PFSK-1 (cell line): ENCODE results near the gene MUC20.

Source experiments
- FOXP2 ChIP-seq: optimal IDR thresholded peaks from 2 replicates; pipeline ENCODE3; 2011; ENCODE audit warnings: borderline replicate concordance, control low read depth, inconsistent platforms; ENCODE audit not compliant: insufficient read depth; ENCODE audit errors: extremely low read length, extremely low read depth
- POLR2AphosphoS5 ChIP-seq: IDR thresholded peaks from 2 replicates; pipeline ENCODE4 v1.6.1; 2012; ENCODE audit warnings: low read depth, mild to moderate bottlenecking, control low read depth, low read length, moderate library complexity
- REST ChIP-seq, 2 experiments: IDR thresholded peaks; 2 replicates each; pipeline versions ENCODE4 v1.6.1 to v1.8.0; 2011 to 2012; ENCODE audit warnings: low read depth in 2 of 2, low read length in 2 of 2, control low read depth in 1 of 2, inconsistent platforms in 1 of 2, mild to moderate bottlenecking in 1 of 2, moderate library complexity in 1 of 2; ENCODE audit not compliant: insufficient read depth in 1 of 2
- SIN3A ChIP-seq: IDR thresholded peaks from 2 replicates; pipeline ENCODE4 v1.6.1; 2012; ENCODE audit warnings: mild to moderate bottlenecking, low read length, moderate library complexity, borderline replicate concordance; ENCODE audit not compliant: insufficient read depth
- TAF1 ChIP-seq: IDR thresholded peaks from 2 replicates; pipeline ENCODE4 v1.6.1; 2012; ENCODE audit warnings: low read length, control low read depth, borderline replicate concordance; ENCODE audit not compliant: insufficient read depth

Gene MUC20

GRCh38 chr3:195761567-195762248 is 40.9 kb downstream of the MUC20 start:
- TF ChIP-seq SIN3A (no peak), TAF1 (no peak), REST (IDR thresholded peaks at IDR 0.05; ENCODE audit: insufficient read depth in 1 of 2, low read depth in 2 of 2, low read length in 2 of 2) (no peak), FOXP2 (no peak), POLR2AphosphoS5 (no peak)

GRCh38 chr3:195762249-195762585 is 41.4 kb downstream of the MUC20 start:
- TF ChIP-seq TAF1, result no peak
- no peak for TF ChIP-seq POLR2AphosphoS5
- TF ChIP-seq SIN3A, result no peak
- no peak for TF ChIP-seq FOXP2

GRCh38 chr3:195762611-195763010 is 41.8 kb downstream of the MUC20 start:
- TF ChIP-seq FOXP2 (no peak), SIN3A (no peak), POLR2AphosphoS5 (no peak), TAF1 (no peak), REST (IDR thresholded peaks at IDR 0.05; ENCODE audit: insufficient read depth in 1 of 2, low read depth in 2 of 2, low read length in 2 of 2) (no peak)

GRCh38 chr3:195763076-195763830 is 42.5 kb downstream of the MUC20 start:
- TF ChIP-seq FOXP2 (no peak), TAF1 (no peak), REST (IDR thresholded peaks at IDR 0.05; ENCODE audit: insufficient read depth in 1 of 2, low read depth in 2 of 2, low read length in 2 of 2) (no peak), POLR2AphosphoS5 (no peak), SIN3A (no peak)

- TF ChIP-seq POLR2AphosphoS5, result no peak
- TF ChIP-seq FOXP2, result no peak
- TF ChIP-seq TAF1, result no peak
- TF ChIP-seq REST (IDR thresholded peaks at IDR 0.05; ENCODE audit: insufficient read depth in 1 of 2, low read depth in 2 of 2, low read length in 2 of 2), result no peak
- no peak for TF ChIP-seq SIN3A
Measured at GRCh38 chr3:195763843-195764825, 43.4 kb downstream of the MUC20 start.
